ENCODE results near the gene HOXB3.

- TF ChIP-seq CTCF (IDR thresholded peaks at IDR 0.05) (no peak), POLR2A (IDR thresholded peaks at IDR 0.05) (no peak)
Measured at GRCh38 chr17:48630925-48631692, 41.1 kb upstream of the HOXB3 start.
